D341Med (cell line): ENCODE data around the gene B4GALNT4.
"Not testable (repeated sequence)": the region's sequence is repeated elsewhere in the genome, so short reads cannot be mapped to it uniquely, and the experiment has no call there.

ENCODE experiments used
- DNase-seq: peaks from one replicate; pipeline ENCODE4 v3.0.0; 2012; ENCODE audit warnings: low spot score

The B4GALNT4 gene

DNA sequence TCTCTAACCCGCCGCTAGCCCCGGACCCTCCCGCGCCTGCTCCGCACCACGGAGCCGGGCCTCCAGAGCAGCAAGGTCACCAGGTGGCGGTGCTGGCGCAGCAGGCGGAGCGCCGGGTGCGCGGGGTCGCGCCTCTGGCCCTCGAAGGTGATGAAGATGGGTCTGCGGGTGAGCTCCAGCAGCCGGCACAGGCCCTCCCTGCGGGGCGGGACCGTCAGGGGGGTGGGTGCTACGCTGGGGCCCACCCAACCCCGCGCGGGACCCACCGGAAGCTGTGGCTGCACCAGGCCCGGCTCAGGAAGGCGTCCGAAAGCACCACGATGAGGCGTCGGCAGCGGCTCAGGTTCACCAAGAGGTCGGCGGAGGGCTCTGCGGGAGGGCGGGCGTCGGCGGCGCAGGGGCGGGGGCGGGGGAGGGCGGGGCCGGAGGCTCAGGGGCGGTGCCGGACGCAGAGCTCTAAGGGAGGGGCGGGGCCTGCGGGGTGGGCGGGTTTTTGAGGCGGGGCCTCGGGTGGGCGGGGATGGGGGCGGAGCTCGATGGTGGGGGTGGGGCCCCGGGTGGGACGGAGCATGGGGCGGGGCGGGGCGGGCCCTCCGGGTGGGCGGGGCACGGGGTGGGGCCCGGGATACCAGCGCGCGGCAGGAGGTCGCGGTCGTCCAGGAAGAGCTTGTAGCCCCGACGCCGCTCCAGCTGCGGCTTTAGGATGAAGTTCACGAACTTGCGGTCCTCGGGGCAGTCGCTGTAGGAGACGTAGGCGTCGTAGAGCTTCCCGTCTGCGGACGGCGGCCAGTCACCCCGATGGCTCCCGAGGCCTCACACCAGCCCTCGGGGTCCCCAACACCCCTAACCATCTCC lies 37.7 kb downstream of the B4GALNT4 start:
- DNase-seq, result peak; percentile 98

DNA sequence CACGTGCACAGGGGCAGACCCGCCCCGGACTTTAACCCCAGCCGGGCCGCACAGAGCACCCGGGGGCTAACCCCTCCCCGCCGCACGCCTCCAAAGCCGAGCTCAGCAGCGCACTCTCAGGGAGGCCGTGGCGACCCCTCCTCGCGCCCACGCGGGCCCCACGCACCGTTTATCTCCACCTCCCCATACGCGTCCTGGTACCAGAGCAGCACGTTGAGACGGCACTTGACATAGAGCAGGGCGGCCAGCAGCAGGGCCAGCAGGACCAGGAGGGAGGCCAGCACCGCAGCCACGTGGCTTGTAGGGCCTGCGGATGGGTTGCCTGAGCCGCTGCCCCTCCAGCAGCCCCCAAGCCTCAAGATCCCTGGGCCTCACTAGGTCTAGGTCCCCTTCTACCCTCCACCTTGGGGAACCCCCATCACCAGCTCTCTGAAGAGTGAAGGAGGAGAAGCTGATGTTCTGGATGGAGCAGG lies 38.4 kb downstream of the B4GALNT4 start:
- DNase-seq, result no peak

DNA sequence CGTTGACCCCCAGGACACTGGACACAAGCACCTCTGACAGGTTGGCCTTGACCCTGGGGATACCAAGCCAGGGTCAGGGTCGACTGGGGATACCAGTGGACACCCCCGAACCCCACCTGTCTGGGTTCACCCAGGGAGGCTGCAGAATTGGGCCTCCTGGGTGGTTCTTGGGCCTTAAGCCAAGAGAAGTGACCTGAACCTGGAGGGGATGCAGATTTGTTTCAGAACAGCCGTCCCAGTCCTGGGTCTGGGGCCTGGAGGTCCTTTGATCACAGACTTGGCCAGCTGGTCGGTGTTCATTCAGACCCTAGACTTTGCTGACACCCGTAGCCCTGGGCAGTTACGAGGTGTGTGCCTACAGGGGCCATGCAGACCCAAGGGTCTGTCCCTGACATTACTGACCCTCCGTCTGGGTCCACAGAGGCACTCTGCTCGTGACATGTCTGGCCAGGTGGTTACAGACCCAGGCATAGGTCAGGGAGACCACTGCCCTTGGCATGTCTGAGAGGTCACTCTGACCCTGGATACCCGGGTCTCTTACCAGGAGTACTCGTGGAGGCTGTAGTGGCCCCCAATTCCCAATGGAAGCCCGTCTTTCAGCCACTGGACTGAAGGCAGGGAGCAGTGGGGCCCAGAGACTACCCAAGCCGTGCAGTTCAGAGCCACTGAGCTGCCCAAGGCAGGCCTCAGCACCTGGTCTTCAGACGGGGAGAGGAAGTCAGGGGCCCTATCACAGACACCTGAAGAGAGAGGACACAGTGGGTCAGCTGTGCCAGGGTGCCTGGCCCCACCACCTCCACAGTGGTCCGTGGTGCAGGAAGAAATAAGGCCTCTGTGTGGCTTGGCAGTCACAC lies 39.1 kb downstream of the B4GALNT4 start:
- no peak for DNase-seq

DNA sequence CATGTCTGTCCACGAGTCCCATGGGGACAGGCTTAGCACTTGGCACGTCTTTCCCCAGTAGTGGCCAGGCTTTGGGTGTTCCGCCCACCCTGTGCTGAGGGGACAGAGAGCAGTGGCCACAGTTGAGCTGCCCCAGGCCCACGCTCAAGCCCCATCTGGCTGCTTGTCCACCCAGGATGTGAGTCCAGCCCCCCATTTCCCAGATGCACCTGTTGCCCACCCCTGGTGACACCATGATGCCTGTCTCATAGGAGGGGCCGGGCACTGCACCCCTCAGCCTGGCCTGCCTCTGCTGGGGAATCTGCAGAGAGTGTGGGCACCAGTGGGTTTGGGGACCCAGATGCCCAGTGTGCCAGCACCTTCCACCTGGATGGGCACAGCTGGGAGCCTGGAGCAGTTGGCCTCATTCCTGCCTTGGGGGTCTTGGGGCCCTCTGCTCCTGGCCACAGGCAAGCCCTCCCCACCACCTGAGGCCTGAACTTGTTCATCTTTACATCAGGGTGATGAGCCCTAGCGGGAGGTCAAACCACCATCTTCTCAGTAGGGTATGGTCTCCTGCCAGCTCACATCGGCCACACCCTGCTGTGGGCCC lies 39.8 kb downstream of the B4GALNT4 start:
- no peak for DNase-seq

DNA sequence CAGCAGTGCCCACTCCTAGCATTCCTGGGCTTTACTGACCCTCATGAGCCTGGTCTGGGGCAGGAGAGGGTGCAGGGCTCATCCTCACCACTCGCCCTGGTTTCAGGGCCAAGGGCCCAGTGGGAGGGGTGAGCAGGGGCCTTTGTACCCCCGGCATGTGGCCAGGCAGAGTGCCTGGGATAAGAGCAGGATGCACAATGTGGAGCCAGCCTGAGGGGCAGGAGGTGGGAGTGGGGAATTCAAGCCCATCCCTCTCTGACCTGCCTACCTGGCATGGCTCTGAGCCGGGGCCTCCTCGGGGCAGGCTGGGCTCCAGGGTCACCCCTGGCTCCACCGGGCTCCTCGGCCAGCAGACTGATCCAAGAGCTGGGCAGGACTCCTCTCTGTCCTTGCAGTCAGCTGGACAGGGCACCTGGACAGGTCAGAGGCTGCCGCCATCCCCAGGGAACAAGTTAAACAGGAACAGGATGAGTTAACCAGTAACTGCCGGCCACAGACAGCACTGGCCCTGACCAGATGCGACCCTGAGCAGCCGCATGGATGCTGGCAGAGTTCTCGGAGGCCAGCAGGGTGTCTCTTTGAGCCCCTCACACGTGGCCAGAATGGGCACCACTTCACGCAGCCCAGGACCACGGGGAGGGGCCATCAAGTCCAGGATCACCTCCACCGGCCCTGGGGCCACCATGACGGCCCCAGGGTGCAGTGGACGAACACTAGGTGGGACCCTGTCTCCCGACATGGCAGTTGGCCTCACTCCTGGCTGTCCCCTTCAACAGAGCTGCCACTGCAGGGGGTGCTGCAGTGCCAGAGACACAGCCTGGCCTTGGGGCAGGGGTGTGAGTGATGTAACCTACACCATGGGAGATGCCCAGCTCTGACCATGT lies 40.5 kb downstream of the B4GALNT4 start:
- DNase-seq, result no peak

DNA sequence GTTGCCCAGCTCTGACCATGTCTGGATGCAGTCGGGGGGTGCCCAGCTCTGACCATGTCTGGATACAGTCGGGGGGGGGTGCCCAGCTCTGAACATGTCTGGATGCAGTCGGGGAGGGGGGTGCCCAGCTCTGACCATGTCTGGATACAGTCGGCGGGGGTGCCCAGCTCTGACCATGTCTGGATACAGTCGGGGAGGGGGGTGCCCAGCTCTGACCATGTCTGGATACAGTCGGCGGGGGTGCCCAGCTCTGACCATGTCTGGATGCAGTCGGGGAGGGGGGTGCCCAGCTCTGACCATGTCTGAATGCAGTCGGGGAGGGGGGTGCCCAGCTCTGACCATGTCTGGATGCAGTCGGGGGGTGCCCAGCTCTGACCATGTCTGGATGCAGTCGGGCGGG lies 41.4 kb downstream of the B4GALNT4 start:
- DNase-seq, result not testable (repeated sequence)

DNA sequence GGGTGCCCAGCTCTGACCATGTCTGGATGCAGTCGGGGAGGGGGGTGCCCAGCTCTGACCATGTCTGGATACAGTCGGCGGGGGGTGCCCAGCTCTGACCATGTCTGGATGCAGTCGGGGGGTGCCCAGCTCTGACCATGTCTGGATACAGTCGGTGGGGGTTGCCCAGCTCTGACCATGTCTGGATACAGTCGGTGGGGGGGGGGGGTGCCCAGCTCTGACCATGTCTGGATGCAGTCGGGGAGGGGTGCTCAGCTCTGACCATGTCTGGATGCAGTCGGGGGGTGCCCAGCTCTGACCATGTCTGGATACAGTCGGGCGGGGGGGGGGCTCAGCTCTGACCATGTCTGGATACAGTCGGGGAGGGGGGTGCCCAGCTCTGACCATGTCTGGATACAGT lies 42.2 kb downstream of the B4GALNT4 start:
- not testable (repeated sequence) for DNase-seq

DNA sequence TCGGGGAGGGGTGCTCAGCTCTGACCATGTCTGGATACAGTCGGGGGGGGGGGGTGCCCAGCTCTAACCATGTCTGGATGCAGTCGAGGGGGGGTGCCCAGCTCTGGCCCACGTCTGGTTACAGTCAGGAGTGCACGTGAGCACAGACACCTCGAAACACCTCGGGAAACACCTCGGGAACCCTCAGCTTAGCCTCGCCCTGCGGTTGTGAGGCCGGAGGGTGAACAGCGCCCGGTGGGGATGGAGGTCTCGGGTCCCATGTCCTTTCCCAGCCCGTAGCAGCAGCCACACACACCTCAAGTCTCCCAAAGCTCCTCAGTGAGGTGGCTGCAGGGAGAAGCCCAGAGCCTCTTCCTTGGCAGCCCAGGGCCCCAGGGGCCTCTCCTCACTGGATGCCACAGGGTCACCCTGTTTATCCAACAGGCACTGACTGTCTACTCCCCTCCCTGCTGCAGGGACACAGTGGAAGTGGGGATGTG lies 43.4 kb downstream of the B4GALNT4 start:
- DNase-seq, result no peak

DNA sequence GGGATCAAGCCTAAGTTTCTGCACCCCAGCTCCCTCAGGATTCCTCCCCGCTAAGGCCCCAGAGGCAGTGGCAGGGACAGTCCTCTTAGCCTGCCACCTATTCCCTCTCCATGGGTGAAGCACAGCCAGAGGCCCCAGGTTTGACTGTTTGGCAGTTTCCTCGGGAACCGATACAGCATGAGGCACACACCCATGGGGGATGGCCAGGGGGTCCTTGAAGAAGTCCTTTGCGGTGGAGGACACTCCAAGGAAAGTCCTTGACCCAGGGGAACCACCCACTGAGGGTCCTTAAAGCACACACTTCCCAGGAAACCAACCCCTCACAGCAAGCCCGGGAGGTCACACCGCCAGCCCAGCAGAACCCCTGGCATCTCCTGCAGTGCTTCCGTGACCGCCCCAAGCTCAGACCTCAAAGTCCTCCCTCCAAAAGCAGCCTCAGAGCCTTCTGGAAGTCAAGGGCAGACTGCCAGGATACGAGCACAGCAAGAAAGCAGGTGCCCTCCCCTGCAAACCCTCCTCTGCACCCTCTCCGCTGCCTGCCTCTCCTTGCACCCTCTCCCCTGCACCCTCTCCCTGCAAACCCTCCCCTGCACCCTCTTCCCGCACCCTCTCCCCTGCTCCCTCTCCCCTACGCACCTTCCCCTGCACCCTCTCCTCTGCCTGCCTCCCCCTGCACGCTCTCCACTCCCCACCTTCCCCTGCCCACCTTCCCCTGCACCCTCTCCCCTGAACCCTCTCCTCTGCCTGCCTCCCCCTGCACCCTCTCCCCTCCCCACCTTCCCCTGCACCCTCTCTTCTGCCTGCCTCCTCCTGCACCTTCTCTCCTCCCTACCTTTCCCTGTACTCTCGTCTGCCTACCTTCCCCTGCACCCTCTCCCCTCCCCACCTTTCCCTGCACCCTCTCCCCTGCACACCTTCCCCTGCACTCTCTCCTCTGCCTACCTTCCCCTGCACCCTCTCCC lies 44.1 kb downstream of the B4GALNT4 start:
- DNase-seq, result no peak

DNA sequence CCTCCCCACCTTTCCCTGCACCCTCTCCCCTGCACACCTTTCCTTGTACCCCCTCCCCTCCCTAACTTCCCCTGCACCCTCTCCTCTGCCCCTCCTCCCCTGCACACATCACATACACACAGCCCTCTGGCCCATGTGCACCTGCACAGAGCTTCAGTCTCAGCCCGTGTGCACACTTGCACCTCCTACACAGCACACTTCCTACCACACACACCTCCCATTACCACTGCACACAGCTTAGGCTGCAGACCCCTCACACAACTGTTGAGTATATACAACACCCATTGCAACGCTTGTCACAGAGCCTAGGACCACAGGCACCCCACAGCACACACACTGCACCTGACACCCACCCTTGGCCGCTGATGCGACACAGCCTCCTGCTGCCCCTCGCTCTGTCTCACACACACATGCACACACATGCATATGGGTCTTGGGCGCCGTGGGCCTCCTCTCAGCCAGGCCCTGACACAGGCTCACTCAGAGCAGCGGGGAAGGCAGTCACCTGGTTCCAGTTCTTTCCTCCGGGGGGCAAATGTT lies 45.1 kb downstream of the B4GALNT4 start:
- no peak for DNase-seq

DNA sequence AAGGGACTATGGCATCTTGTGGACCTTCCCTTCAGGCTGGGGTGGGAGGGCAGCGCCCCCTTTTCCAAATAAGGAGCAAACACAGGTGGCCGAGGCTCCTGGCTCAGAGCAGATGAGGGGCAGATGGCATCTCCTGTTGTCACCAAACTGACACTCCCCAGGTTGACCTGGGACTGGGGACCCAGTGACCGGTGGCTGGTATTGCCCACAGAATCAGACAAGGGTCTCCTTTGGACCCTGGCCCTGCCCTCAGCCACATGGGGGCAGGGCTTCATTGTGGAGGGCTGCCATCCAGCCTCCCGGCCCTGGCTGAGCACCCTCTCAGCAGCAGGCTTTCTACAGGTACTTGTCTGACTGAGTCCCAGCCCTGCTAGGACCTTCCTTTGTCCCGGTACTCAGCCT lies 46.3 kb downstream of the B4GALNT4 start:
- DNase-seq, result no peak

DNA sequence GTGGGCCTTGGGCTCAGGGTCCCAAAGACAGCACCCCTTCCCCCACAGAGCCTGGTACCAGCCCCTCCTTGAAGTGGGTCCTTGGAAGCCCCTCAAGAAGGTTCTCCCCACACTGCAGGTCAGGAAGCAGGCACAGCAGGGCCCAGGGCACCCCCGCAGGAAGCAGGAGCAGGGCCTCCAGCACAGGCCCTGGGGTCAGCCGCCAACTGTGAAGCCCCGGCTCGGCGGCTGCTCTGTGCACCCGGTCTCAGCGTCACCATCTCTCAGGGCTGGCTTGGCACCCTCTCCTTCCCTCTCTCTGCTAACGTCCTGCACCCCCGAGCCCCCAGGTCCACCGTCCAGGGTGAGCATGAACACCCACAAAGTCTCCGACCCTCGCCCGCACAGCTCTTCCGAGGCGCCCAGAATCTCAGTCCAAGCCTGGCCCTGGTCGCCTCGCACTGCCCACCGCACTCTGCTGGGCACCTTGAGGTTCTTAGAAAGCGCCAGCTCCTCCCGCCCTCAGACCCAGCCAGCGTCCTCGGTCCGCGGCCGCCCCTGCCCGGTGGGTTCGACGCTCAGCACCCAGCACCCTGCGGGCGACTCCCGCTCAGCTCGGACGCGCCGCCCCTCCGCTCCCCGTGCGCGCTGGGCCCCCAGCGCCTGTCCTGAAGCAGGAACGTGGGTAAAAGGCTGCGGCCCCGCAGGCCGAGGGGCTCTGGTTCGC lies 46.9 kb downstream of the B4GALNT4 start:
- no peak for DNase-seq

DNA sequence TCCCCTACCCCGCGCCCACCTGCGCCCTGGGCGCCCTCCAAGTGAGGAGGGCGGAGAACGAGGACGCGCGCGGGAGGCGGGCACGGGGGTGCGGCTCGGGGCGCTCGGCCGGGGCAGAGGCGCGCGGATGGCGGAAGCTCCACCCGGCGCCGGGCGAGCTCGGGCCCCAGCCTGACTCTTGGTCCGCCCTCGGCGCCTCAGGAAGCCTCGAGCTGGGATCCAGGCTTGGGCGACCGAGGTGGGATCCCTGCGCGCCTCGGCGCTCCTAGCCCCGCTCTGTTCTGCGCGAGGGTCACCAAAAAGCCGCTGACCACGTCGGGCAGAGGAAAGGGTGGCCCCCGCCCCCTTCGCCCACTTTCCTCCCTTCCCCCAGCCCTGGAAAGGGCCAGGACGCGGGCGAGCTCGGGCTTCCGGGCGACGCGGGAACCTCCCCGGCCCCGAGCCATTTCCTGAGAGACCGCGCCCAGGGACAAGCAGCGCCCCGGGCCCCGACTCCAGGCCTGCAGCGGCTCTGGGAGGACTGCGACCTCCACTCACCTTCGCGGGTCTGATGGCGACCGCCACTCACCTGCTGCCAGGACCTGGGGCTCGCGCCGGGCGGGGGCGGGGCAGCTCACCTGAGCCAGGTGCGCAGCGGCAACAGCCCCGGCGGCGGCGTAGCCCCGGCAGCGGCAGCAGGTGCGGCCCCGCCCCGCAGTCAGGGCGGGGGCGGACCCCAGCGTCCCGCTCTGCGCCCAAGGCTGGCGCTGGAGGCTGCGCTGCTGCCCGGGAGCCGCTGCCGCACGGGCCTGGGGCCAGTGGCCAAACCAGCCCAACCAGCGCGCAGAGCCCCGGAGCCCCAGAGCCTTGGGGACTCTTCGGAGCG lies 47.7 kb downstream of the B4GALNT4 start:
- no peak for DNase-seq

DNA sequence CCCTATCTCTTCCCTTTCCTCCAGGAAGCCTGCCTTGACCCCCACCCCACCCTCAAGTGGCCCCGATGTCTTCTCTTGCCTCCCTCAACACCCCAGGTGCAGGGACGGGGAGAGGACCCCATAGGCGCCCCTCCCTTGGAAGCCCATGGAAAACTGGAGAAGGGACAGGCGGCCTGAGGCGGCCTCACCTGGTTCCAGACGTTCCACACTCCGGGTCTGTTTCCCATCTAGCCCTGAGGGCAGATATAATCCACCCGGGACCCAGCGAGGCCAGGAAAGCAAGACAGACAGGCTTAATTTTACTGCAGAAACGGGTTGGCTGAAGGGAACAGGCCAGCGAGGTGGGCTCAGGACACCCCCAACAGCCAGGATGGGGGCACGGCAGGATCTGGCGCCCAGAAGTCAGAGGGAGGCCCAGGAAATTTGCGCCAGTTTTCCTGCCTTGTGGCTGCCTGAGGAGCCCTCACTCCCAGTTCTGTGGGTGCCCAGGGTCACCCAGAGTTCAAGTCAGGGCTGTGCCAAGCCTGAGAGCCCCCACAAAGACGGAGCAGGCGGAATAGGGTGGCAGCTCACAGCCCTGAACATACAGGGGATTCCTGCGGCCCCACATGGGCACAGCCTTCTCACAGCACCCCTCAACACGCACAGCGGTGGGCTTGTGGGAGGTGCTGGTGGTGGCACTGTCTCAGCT lies 48.5 kb downstream of the B4GALNT4 start:
- no peak for DNase-seq

DNA sequence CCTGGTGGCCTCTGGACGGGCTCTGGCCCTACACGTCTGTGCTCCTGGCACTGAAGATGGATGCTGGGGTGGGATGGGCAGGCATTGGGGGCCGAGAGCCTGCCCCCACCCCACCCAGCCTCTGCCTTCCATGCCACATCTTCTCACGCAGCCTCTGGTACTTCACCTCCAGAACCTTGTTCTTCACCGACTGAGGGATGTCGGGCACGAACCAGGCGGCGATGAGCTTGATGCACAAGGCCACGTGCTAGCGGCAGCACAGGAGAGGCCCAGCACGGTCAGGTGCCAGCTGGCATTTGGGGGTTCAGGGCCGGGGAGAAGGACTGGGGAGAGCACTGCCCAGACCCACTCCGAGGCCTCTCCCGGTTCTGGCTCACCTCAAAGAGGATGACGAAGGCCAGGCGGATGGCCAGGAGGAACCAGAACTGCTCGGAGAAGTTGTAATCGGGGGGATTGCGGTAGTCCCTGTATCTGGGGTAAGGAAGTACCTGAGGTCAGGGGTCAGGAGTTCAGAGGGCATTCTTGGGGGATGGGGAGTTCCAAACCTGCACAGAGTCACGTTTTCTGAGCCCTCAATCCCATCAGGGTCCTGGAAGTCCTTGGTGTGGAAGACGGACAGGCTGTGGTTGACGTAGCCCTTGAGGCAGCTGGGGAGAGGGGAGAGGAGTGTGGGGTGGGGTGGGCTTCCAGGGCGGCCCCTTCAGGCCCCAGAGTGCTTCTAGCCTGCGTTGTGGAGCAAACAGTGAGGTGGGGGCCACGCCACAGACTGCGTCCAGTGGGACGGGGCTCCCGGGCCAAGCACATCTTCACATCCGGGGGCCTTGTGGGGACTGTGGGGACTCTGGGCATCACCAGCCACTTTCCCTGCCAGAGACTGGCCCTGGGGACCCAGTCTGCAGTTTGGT lies 49.3 kb downstream of the B4GALNT4 start:
- DNase-seq, result no peak

DNA sequence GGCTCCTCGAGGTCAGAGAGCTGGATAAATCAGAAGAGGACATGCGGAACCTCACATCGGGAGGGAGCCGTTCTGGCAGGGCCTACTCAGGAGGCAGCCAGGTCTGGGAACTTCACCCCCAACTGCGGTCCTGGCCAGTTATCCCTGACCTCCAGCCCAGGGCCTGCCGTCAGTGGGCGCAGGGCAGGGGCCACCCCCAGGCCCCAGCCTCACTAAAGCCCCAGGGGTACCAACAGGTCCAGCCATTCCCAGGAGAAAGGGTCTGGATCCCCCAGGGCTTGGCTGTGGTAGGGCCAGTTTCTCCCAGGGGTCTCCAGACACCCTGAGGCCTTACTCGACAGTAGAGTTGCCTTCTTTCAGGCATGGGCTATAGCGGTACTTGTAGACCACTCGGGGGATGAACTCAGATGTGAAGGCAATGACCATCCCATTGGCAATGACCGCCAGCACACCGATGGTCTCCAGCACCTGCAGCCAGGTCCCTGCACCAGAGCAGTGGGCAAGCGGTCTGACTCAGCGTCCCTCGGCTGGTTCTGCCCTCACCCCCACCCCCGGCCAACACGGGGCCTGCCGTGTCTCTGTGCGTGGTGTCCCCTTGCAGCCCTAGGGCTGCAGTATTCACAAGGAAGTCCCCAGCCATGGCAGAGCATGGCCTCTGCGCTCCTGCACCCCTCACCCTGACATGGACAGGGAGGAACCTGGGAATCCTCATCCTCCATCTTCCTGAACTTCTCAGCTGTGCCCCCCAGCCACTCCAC lies 50.1 kb downstream of the B4GALNT4 start:
- DNase-seq, result no peak
